CD4-positive, alpha-beta T cell treated with Interleukin-6 for 4 hours (primary cell): ENCODE results near the gene TUBE1.
A peak's percentile ranks its signal among the peaks of the same experiment; 100 is the strongest.

Source experiments
- DNase-seq: peaks from one replicate; pipeline ENCODE4 v3.0.0-alpha.2; 2020; ENCODE audit warnings: mixed read lengths

Gene TUBE1

DNA sequence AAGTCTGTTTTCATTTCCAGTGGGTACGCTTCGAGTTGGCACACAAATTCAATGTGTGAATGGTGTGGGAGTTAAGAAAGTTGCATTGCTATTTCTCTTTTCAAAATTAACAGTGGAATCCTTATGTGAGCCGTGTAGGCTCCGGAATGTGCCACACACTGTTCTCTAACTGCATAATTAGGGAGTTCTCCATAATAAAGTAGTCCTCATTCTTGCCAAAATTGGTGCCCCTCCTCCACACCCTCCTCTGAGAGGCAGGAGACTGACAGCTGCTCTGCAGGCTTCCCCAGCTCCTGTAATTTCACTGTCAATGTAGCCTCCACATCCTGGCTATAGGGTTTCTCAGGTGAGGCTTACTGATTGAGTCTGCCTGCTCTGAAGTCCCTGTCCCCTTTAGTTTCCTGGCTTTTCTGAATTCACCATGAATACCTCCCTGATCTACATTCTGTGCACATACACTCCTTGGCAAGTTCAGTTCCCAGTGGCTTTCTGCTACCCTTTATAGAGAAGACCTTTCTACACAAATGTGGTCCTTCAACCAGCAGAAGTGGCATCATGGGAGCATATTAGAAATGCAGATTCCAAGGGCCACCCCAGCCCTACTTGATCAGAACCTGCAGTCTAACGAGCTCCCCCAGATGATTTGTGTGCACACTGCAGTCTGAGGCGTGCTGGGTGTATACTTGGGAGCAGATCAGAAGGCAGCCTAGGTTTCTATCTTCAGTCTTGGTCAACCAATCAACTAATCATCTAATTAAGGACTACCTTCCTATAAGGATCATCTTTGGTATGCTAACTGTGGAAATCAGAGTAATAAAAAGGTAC is 53.3 kb downstream of the TUBE1 start:
- no peak for DNase-seq

GRCh38 chr6:112032728-112033127 is 54.6 kb downstream of the TUBE1 start:
- DNase-seq = no peak

DNA sequence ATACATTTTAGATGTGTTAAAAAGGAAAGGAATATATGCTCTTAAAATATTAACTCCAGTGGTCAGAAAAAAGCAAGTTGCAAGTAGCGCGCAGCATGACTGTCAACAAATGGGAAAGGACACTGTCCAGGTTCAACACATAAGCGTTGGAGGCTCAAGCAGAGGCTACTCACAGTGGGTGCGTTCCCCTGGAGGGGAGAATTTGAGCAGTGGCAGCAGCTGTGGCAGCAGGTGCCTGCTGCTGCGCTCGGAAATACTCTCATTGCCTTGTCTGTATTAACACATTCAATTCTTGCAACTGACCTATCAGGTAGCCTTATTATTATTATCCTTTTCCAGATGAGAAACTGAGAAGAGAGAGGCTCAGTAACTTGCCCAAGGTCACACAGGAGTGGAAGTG is 55.3 kb downstream of the TUBE1 start:
- DNase-seq = no peak

DNA sequence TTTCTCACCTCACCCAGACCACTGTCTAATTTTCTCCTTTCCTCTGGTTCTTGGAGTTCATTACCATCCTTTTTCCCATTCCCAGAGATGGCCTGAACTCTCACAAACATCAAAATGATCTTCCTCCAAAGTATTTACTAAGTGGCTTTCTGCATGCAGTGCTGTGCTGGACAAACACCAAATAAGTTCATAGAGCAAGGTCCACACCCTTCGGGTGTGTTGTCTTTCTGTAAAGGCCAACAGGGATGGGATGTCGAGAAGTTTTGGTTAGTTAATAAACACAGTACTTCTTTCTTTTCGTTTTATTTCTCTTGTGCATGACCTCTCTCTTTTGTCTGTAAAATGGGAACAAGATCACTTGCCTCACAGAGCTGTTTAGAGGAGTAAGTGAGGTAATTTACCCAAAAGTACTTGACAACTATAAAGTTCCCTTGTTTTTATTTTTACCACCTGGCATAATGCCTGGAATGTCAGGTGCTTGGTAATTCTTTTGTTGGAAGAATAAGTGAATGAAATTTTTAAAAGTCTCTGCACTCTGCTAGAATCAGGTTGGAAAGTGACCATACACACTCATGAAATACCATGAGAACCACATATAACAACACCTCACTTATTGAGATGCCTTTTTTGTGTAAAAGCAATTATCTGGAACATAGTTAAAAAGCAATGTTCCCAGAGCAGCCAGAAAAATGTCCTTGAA is 56.2 kb downstream of the TUBE1 start:
- DNase-seq = no peak

DNA sequence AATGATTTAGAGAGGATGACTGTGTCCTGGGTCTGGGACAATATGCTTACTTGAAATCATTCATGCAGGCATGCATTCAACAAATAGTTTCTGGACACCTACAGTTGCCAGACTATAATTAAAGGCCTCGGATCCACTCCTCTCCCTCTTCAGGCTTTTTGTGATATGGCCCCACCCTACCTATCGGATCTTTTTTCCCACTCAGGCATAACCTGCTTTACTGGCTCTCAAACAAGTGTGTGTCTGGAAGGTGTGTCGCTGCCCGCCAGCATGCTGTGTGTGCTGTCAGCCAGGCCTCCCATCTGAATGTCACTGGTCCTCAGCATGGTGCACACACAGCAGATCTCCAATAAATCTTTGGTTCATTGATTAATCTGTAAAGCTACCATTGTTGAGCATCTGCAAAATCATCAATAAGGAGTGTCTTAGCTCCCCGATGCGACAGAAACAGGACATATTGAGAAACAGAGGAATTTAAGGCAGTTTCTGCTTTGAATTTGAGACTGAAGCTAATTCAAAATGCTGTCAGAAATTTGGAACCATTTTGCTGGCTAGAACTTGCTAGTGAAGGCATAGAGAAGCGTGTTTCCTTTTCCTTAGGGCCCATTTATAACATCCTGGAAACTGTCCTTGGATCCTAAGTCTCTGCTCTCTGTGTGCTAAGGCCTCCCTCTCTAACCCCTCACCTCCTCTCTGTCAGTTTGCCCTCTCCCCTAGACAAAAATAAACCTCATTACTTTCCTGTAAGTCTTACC is 56.9 kb downstream of the TUBE1 start:
- no peak for DNase-seq

DNA sequence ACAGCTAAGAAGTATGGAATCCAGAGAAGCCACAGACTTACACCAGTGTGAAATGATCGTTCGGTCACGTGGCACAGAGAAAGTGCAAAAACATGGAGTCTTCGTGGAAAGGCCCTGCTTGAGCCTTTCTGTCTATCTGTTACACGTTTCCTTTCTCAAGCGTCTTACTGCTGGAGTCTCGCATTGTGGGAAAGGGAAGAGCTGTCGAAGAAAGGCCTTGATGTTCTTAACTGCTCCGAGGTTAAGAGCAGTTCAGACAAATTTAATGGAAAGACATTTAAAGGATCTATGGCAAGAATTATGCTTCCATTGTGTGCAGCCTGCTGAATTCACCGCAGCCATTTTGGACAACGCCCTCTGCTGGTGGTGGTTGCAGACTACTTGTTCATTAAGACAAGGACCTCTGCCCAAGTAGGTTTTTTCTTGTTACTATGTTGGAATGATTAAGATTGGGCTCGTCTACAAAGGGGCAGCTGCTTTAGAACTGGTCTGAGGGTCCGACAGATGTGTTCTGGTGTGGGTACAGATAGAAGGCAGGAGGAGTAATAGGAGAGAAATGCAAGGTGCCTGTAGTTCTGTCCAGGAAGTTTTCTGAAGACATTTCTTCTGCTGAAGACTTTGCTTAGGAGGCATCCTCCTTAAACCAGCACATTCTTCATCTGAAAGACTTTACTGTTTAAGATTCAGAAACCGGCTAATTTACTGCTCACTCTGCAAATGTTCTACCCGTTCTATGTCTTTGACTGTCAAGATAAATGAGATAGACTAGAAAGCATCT is 58.0 kb downstream of the TUBE1 start:
- DNase-seq = peak; percentile 79

GRCh38 chr6:112027942-112028674 is 59.2 kb downstream of the TUBE1 start:
- DNase-seq = peak; percentile 58

- no peak for DNase-seq
These were observed 60.3 kb downstream of the TUBE1 start for GRCh38 chr6:112026933-112027332.

- no peak for DNase-seq
These were observed 62.8 kb downstream of the TUBE1 start for GRCh38 chr6:112024464-112024863.

GRCh38 chr6:112022749-112023148 is 64.5 kb downstream of the TUBE1 start:
- no peak for DNase-seq

- DNase-seq = no peak
These were observed 65.5 kb downstream of the TUBE1 start for GRCh38 chr6:112021691-112022310.
